HFFc6 (cell line): ENCODE measurements around the gene PKD1L1. TPM values are rescaled to one million over a fixed set of nuclear protein-coding genes. Genes with fewer than 3 reads are reported as not detected.
A peak's percentile ranks its signal among the peaks of the same experiment; 100 is the strongest.
"Not testable (repeated sequence)": the region's sequence is repeated elsewhere in the genome, so short reads cannot be mapped to it uniquely, and the experiment has no call there.

Source experiments
- DNase-seq: peaks from one replicate; pipeline ENCODE4 v3.0.0-alpha.2; 2018
- H3K27ac Mint-ChIP-seq: 2 replicates; pipeline ENCODE4 v1.8.0; 2020; ENCODE audit warnings: mild to moderate bottlenecking, mixed read lengths
- H3K27me3 Mint-ChIP-seq: 2 replicates; pipeline ENCODE4 v1.8.0; 2021; ENCODE audit warnings: mild to moderate bottlenecking, moderate library complexity, mixed read lengths; ENCODE audit not compliant: insufficient read depth
- H3K36me3 Mint-ChIP-seq: 2 replicates; pipeline ENCODE4 v1.8.0; 2021; ENCODE audit warnings: low read depth, mixed read lengths
- H3K4me1 Mint-ChIP-seq: 2 replicates; pipeline ENCODE4 v1.8.0; 2020; ENCODE audit warnings: low read depth, mixed read lengths
- H3K4me3 Mint-ChIP-seq: 2 replicates; pipeline ENCODE4 v1.8.0; 2020; ENCODE audit warnings: mild to moderate bottlenecking, moderate library complexity, mixed read lengths
- H3K9me3 Mint-ChIP-seq: 2 replicates; pipeline ENCODE4 v1.8.0; 2020; ENCODE audit warnings: mild to moderate bottlenecking, mixed read lengths
- CTCF ChIP-seq: fragments of 200-600 bp; sonication (generic); IDR thresholded peaks from 2 replicates; pipeline ENCODE4 v1.5.0; 2021; ENCODE audit warnings: antibody characterized with exemption, mild to moderate bottlenecking
- total RNA-seq, 6 experiments: library from RNA; stranded (reverse); fragmentation: NEBNext Ultra II Directional; extraction: Animal tissue kit (Norgen Biotek cat#: 25700); gene quantifications; 2 replicates in 1 of 6; 3 replicates in 5 of 6; pipeline ENCODE4 v1.2.3, GENCODE V29; 2021

PKD1L1 gene
- total RNA-seq, 6 experiments from 2014 or later = 0.03 to 0.14 TPM; not detected in 4

GRCh38 chr7:47946581-47947354 lies 1.5 kb downstream of the PKD1L1 start:
- peaks cover 35% of the 10 kb centered on the region for H3K4me1 Mint-ChIP-seq
- H3K27ac Mint-ChIP-seq = no peak overlapping the region
- DNase-seq = no peak
- peaks cover 3% of the 10 kb centered on the region; the same call in 1 of the 2 replicates for H3K27me3 Mint-ChIP-seq
- no peak overlapping the region for H3K4me3 Mint-ChIP-seq
- H3K36me3 Mint-ChIP-seq = no peaks in the 10 kb centered on the region
- no peak for TF ChIP-seq CTCF
- no peaks in the 10 kb centered on the region for H3K9me3 Mint-ChIP-seq

GRCh38 chr7:47945261-47946015 lies 2.8 kb downstream of the PKD1L1 start:
- Mint-ChIP-seq H3K4me3 (no peak overlapping the region), H3K27me3 (peaks cover 3% of the 10 kb centered on the region; the same call in 1 of the 2 replicates), H3K9me3 (no peaks in the 10 kb centered on the region), H3K4me1 (peaks cover 48% of the 10 kb centered on the region), H3K27ac (no peak overlapping the region), H3K36me3 (no peaks in the 10 kb centered on the region)
- DNase-seq = peak; percentile 45
- peak; percentile 93 for TF ChIP-seq CTCF

GRCh38 chr7:47944536-47945260 lies 3.6 kb downstream of the PKD1L1 start:
- peaks cover 56% of the 10 kb centered on the region for H3K4me1 Mint-ChIP-seq

GRCh38 chr7:47943676-47944474 lies 4.4 kb downstream of the PKD1L1 start:
- peaks cover 3% of the 10 kb centered on the region; the same call in 1 of the 2 replicates for H3K27me3 Mint-ChIP-seq
- DNase-seq = no peak
- peak overlapping the region; percentile 50 for H3K27ac Mint-ChIP-seq
- H3K36me3 Mint-ChIP-seq = no peaks in the 10 kb centered on the region
- no peaks in the 10 kb centered on the region for H3K9me3 Mint-ChIP-seq
- TF ChIP-seq CTCF = no peak
- no peak overlapping the region for H3K4me3 Mint-ChIP-seq
- peaks cover 56% of the 10 kb centered on the region for H3K4me1 Mint-ChIP-seq

More at GRCh38 chr7:47944536-47945260, 3.6 kb downstream of the PKD1L1 start:
- no peaks in the 10 kb centered on the region for H3K36me3 Mint-ChIP-seq
- H3K27ac Mint-ChIP-seq = no peak overlapping the region
- no peaks in the 10 kb centered on the region for H3K9me3 Mint-ChIP-seq
- TF ChIP-seq CTCF = no peak
- H3K27me3 Mint-ChIP-seq = peaks cover 3% of the 10 kb centered on the region; the same call in 1 of the 2 replicates
- no peak overlapping the region for H3K4me3 Mint-ChIP-seq
- no peak for DNase-seq

- H3K27me3 Mint-ChIP-seq, H3K4me3 Mint-ChIP-seq, H3K27ac Mint-ChIP-seq, H3K9me3 Mint-ChIP-seq, DNase-seq, H3K36me3 Mint-ChIP-seq: not testable (repeated sequence)
- H3K4me1 Mint-ChIP-seq = peaks cover 45% of the 10 kb centered on the region
Measured at GRCh38 chr7:47942651-47943050, 5.6 kb downstream of the PKD1L1 start.
